Neural progenitor cell (in vitro differentiated cells): ENCODE results near the gene SNX30. TPM values are rescaled to one million over a fixed set of nuclear protein-coding genes. Genes with fewer than 3 reads are reported as not detected.

Experiments
- DNase-seq: peaks from one replicate; pipeline ENCODE4 v3.0.0-alpha.2; 2016; ENCODE audit warnings: low spot score
- H2AFZ ChIP-seq: fragments of 200-600 bp; sonication (generic); replicated peaks from 2 replicates; pipeline ENCODE4 v1.6.1; 2016; ENCODE audit warnings: antibody characterized with exemption
- H3F3A ChIP-seq: fragments of 200-600 bp; sonication (generic); 2 replicates; pipeline ENCODE4 v1.6.1; 2016; ENCODE audit warnings: antibody characterized with exemption, low read depth
- H3K27ac ChIP-seq: fragments of 200-600 bp; sonication (generic); 2 replicates; pipeline ENCODE4 v1.5.1; 2016; ENCODE audit warnings: mild to moderate bottlenecking
- H3K27me3 ChIP-seq: fragments of 200-600 bp; sonication (generic); 2 replicates; pipeline ENCODE4 v1.6.1; 2016; ENCODE audit warnings: mild to moderate bottlenecking, moderate library complexity
- H3K36me3 ChIP-seq: fragments of 200-600 bp; sonication (generic); 2 replicates; pipeline ENCODE4 v1.5.1; 2016
- H3K4me1 ChIP-seq: fragments of 200-600 bp; sonication (generic); 2 replicates; pipeline ENCODE4 v1.6.1; 2016; ENCODE audit warnings: mixed run types
- H3K4me2 ChIP-seq: fragments of 200-600 bp; sonication (generic); 2 replicates; pipeline ENCODE4 v1.6.1; 2016
- H3K4me3 ChIP-seq: fragments of 200-600 bp; sonication (generic); 2 replicates; pipeline ENCODE4 v1.5.1; 2016
- H3K79me2 ChIP-seq: fragments of 200-600 bp; sonication (generic); 2 replicates; pipeline ENCODE4 v1.6.1; 2016; ENCODE audit warnings: low read depth
- H3K9ac ChIP-seq: fragments of 200-600 bp; sonication (generic); 2 replicates; pipeline ENCODE4 v1.6.1; 2016
- H3K9me3 ChIP-seq: fragments of 200-600 bp; sonication (generic); 2 replicates; pipeline ENCODE4 v1.5.1; 2016; ENCODE audit warnings: low read depth
- H4K20me1 ChIP-seq: fragments of 200-600 bp; sonication (generic); 2 replicates; pipeline ENCODE4 v1.6.1; 2016; ENCODE audit warnings: low read depth
- H3K27ac Mint-ChIP-seq: 3 replicates; pipeline ENCODE4 v1.8.0; 2021; ENCODE audit warnings: mixed read lengths
- H3K27me3 Mint-ChIP-seq: 2 replicates; pipeline ENCODE4 v1.8.0; 2022; ENCODE audit warnings: low read depth, mild to moderate bottlenecking, inconsistent platforms, moderate library complexity, mixed read lengths; ENCODE audit not compliant: insufficient read depth
- H3K36me3 Mint-ChIP-seq: 3 replicates; pipeline ENCODE4 v1.8.0; 2021; ENCODE audit warnings: mixed read lengths
- H3K4me1 Mint-ChIP-seq: 3 replicates; pipeline ENCODE4 v1.8.0; 2021; ENCODE audit warnings: mixed read lengths
- H3K4me3 Mint-ChIP-seq: 3 replicates; pipeline ENCODE4 v1.8.0; 2021; ENCODE audit warnings: mild to moderate bottlenecking, moderate library complexity, mixed read lengths
- H3K9me3 Mint-ChIP-seq: 3 replicates; pipeline ENCODE4 v1.8.0; 2020; ENCODE audit warnings: mixed read lengths
- CTCF ChIP-seq: fragments of 200-600 bp; sonication (generic); IDR thresholded peaks from 2 replicates; pipeline ENCODE4 v1.5.1; 2017; ENCODE audit warnings: antibody characterized with exemption, mild to moderate bottlenecking
- EZH2 ChIP-seq: fragments of 200-600 bp; sonication (generic); IDR thresholded peaks from 2 replicates; pipeline ENCODE4 v1.6.1; 2017; ENCODE audit warnings: antibody characterized with exemption, mild to moderate bottlenecking, moderate library complexity
- EZH2phosphoT487 ChIP-seq: fragments of 200-600 bp; sonication (generic); IDR thresholded peaks from 2 replicates; pipeline ENCODE4 v1.6.1; 2017; ENCODE audit warnings: antibody characterized with exemption
- total RNA-seq: library from RNA; depleted of rRNA; stranded (reverse); fragments of >200 nt; gene quantifications from 2 replicates; pipeline ENCODE4 v1.2.3, GENCODE V29; 2015; ENCODE audit warnings: low replicate concordance

Gene SNX30
- total RNA-seq, 1 donor from 2014 or later: 19.9 TPM

DNA sequence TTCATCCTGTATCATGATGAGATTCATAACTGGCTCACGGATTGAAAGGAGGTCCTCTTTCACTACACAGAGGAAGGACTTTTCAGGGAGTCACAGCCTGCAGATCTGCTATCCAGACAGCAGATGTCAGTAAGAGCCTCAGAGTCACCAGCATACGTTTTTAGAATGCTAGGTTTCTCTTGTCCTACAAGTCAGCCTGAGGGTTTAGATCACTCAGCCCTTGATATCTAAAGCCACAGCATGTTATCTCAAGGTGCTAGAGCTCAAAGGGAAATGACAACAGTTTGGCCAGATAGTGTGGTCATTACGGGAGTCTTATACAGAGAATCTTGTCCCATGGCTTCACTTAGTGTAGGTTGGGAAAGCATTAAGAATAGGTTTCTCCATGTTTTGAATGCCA is 171.0 kb downstream of the SNX30 start:
- H3K4me1 Mint-ChIP-seq: peaks cover 3% of the 10 kb centered on the region
- H3K4me3 Mint-ChIP-seq: no peak overlapping the region
- Histone ChIP-seq H3K36me3 (no peaks in the 10 kb centered on the region), H3K27ac (no peak overlapping the region), H2AFZ (no peak overlapping the region), H4K20me1 (no peaks in the 10 kb centered on the region), H3F3A (no peaks in the 10 kb centered on the region), H3K9ac (no peak overlapping the region), H3K4me2 (no peak overlapping the region), H3K4me1 (peaks cover 11% of the 10 kb centered on the region), H3K9me3 (no peaks in the 10 kb centered on the region), H3K27me3 (peaks cover 32% of the 10 kb centered on the region), H3K4me3 (no peak overlapping the region), H3K79me2 (no peaks in the 10 kb centered on the region)
- no peak for TF ChIP-seq EZH2
- TF ChIP-seq CTCF: peak; percentile 62
- no peak for TF ChIP-seq EZH2phosphoT487
- H3K9me3 Mint-ChIP-seq: peaks cover 2% of the 10 kb centered on the region
- H3K27ac Mint-ChIP-seq: no peak overlapping the region
- no peaks in the 10 kb centered on the region for H3K36me3 Mint-ChIP-seq
- no peaks in the 10 kb centered on the region for H3K27me3 Mint-ChIP-seq
- DNase-seq: peak; percentile 62

Other genes starting within 250 kb of the SNX30 start
- gene INIP, start 32.6 kb upstream of the SNX30 start, total RNA-seq: 31.7 and 39.7 TPM in 2 replicates
- gene SLC46A2, start 140.1 kb downstream of the SNX30 start, total RNA-seq: not detected in 2 replicates